Mesenteric fat pad (tissue), 1 donor: ENCODE data around the gene BCL2L15. TPM values are rescaled to one million over a fixed set of nuclear protein-coding genes. Genes with fewer than 3 reads are reported as not detected.
"Not testable (repeated sequence)": the region's sequence is repeated elsewhere in the genome, so short reads cannot be mapped to it uniquely, and the experiment has no call there.

ENCODE experiments used
- DNase-seq: peaks from one replicate; pipeline ENCODE4 v3.0.0-alpha.2; 2020; ENCODE audit warnings: low spot score
- total RNA-seq: library from RNA; stranded (reverse); fragmentation: NEBNext Ultra II Directional; extraction: Animal tissue kit (Norgen Biotek cat#: 25700); gene quantifications from one replicate; pipeline ENCODE4 v1.2.1, GENCODE V29; 2021
- donor health status: DM: yes; HTN: yes; CAD: no.

Gene BCL2L15
- total RNA-seq, 1 donor from 2014 or later = 0.87 TPM

DNA sequence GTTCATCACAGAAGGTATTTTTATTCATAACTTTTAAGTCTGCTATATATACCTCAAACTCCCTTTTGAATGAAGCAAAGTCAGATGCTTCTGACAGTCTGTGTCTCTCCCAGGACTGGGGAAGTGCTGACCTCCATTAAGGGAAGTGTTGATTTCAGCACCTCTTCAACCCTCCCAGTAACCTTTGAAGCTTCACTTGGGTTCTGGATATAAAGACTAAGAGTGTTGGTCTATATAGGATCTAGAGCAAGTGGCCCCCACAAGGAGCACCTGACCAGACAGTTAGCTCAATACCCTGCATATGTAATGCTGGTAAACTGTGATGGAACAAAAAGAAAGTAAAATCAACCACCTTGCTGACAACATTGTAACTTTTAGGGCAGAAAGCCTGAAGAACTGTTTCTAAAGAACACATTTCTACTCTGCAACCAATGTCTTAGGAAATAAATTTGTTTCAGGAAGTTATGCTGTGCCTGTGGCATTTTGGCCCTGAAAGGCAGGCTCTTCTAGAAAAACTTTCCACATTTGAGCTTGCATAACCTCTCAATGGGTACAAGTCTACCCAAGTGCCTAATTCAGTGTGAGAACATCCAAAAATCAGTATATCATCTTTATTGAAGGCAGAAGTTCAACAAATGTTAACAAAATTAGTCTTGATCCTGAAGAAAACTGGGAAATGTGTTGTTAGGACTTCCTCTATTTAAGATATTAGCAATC is 15.0 kb downstream of the BCL2L15 start:
- DNase-seq = no peak

DNA sequence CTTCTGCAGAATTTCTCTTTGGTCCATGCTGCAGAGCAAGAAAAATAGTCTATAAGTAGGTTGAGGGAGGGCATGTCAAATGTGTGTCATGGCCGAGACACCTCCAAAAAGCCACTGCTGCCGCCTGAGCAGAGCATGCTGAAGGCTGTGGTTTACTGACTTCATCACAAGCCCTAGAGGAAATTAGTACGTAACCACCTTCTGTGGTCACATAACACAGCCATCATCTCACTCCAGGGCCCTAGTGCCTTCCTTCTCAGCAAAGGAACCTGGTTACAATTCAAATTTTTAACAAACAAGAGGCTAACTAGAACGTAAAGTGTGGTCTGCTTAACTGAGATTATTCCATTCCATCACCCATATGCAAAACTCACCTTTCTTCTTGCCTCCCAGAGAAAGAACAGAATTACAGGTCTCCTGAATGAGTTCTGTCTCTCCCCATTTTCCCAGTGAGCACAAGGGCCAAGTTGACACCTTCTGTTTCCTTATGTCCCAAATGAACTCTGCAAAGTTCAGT is 15.7 kb downstream of the BCL2L15 start, which contains the start of gene PTPN22:
Gene PTPN22 (minus strand): TSS at position 116 of the 517 bp plus-strand sequence.
- DNase-seq = no peak

DNA sequence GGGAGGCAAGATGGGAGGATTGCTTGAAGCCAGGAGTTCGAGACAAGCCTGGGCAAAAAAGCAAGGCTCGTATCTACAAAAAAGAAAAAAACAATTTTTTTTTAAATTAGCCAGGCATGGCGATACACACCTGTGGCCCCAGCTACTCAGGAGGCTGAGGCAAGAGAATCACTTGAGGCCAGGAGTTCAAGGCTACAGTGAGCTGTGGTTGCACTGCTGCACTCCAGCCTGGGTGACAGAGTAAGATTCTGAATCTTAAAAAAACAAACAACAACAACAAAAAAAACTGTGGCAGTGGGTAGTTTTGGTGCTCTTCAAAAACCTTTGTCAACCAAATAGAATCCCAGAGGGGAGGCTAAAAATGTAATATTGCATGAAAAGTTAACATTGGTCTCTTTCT is 16.6 kb downstream of the BCL2L15 start:
- DNase-seq = no peak

DNA sequence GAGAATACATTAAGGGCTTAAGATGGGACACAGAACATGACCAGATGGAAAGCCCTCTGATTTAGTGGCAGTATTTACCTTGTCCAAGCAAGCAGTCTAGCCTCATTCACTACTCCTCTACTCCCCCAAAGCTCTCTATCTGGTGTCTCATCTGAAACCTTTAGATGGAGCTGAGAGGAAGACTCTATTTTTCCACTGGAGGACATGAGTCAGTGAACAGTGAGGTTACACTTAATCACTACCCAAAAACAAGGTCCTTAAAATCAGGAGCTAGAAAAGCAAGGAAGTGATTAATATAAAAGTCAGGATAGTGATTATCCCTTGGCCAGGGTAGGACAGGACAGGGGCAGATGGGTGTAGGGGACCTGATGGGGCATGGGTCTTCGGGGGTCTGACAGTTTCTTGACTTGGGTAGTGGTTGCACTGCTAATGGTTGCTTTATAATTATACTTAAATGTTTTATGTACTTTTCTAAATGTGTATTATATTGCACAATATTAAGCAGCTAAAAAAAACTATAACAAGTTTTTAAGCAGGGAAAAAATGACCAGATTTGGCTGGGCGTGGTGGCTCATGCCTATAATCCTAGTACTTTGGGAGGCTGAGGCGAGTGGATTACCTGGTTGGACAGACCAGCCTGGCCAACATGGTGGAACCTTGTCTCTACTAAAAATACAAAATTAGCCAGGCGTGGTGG is 18.8 kb downstream of the BCL2L15 start:
- no peak for DNase-seq

DNA sequence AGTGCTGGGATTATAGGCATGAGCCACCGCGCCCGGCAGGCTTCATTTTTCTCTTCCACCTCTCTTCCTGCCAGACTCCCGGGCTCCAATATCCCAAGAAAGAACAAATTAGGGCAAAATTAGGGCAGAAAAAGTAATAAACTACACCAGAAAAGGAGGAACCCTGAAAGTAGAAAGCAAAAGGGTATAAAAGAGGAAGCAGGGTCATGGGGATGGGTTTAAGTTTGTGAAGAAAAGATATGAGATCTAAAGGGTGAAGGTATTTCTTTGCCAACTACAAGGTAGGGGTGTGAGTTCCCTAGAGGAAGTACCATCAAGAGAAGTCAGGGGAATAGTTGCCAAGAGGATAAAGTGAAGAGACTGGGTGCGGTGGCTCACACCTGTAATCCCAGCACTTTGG is 25.7 kb downstream of the BCL2L15 start:
- no peak for DNase-seq

DNA sequence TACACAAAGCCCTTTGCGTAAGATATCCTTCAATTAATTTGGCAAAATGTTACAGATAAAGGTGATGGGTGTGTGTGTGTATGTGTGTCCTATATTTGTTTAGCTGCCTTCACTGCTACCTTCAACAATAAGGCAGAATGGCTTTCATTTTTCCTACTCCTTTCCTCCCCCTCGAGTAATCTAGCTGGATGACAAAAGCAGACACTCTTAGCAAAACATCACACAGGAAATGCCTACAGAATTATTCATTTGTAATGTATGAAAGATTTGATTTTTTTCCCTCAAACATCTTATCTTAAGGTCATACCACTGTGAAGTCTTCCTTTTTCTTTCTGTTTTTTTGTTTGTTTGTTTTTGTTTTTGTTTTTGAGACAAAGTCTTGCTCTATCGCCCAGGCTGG is 26.5 kb downstream of the BCL2L15 start:
- DNase-seq = no peak

DNA sequence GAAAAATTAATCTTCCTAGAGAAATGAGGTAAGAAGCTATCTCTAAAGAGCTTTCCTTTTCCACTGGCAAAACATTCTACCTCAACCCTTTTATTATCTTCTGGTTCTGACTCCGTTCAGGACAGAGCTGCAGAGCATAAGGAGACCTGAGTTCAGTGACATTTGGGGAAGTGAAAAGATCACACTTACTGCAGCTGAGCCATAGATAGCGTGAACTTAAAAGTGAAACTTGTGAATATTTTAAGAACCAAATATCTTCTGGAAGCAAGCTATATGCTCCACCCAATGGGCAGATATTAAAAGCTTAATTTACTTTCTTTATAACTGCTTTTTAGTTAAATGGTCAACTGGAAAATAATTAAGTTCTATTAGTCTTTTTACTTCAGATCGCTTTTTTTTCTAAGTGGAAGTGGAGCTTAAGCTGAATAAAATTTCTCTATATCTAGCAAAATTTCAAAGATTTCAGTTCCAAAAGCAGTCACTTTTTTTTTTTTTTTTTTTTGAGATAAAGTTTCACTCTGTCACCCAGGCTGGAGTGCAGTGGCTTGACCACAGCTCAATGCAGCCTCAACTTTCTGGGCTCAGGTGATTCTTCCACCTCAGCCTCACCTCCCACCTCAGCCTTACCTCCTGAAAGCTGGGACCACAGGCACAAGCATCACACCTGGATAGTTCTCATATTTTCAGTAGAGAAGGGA is 27.8 kb downstream of the BCL2L15 start:
- no peak for DNase-seq

DNA sequence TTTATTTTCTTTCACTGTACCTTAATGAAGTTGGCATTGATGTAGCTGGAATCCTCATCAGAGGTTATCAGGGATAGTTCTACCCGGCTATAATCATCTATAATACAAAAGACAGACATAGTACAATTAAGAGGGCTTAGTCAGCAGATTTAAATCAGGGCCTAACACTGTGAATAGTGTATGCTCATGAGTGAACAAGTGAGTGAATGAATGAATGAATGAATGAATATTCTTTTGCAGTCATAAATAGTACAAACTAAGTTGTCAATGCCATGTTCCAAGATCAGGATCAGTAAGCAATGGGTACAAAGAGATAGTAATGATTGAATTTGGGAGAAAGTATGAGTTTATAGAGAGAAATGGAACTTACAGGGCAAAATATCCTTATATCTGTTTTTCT is 28.4 kb downstream of the BCL2L15 start:
- DNase-seq = no peak

DNA sequence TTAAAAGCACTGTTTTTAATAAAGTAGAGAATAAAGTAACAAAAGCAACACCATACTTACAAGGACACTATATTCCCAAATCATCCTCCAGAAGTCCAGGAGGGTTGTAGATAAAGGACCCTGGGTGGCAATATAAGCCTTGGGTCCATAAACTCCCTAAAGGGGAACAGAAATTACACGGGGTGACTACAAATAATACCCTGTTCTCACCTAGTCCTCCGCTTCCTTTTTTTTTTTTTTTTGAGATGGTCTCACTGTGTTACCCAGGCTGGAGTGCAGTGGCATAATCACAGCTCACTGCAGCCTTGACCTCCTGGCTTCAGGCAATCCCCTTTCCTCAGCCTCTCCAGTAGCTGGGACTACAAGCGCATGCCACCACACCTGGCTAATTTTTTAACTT is 29.0 kb downstream of the BCL2L15 start:
- DNase-seq = no peak

DNA sequence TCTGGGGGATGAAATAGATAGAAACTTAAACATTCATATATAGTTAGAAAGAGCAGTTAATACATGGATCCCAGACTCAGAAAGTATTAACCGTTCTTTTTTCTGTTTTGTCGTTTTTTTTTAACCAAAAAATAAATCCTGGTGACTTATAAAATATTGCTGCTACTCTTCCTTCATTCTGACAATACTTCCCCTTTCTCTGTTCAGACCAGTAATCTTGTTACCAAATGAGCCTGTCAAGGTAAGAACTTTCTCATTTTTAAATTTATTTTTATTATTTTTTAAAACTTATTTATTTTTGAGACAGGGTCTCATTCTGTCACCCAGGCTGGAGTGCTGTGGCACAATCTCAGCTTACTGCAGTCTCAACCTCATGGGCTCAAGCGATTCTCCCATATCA is 29.6 kb downstream of the BCL2L15 start:
- no peak for DNase-seq

DNA sequence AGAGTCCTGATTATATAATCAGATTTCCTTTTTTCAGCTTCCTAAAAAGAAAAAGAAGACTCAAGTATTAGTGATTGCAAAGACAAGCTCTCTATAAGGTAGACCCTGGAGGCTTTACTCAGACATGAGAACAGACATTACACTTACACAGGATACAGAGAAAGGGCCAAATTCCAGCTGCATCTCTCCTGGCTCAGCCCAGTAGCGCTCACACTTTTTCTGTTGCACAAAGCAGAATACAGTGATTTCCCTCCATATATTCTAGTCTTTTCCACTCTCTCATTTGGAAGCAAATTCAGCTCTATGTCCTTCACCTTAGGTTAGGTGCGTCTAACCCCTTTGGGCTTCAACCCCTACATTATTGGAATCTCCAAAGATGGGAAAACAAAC is 31.0 kb downstream of the BCL2L15 start:
- no peak for DNase-seq

DNA sequence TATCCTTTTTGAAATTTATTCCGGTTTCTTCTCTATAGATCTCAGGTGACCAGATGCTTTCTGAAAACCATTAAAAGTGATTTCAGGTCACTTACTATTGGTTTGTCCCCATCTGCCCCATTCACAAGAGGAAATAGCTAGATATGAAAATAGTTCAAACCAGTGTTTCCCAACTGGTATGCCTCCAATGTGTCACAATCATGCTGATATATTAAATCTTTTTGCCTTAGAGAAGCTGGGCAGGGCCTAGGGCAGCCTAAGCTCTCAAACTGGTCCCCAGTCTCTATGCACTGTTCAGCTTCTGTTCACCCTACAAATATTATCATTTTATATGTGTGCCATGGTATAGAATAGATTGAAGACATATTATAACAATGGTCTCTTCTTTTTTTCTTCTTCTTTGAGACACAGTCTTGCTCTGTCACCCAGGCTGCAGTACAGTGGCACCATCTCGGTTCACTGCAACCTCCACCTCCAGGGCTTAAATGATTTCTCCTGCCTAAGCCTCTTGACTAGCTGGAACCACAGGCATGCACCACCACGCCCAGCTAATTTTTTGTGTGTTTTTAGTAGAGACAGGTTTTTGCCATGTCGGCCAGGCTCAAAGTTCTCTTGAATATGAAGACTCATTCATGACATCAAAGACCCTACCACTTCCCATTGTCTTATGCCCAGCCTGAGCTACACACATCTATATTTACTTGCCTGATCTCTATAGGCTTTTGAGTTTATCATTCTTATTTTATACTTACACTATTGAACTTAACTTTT is 31.6 kb downstream of the BCL2L15 start:
- DNase-seq = no peak

DNA sequence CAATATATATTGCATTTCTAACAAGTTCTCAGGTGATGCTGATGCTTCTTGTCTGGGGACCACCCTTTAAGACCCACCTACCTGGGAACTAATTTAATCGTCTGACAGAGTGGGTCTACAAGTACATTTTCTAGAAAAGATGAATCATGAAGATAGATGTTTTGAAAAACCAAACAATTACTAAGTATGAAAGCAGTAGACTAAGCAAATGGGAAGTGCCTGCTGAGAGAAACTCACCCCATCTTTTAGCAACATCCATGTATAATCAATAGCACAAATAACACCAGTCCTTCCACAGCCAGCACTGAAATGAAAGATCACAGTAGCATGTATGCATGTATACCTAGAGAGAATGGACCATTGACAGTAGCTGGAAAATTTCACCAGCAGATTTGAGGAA is 33.1 kb downstream of the BCL2L15 start:
- no peak for DNase-seq

DNA sequence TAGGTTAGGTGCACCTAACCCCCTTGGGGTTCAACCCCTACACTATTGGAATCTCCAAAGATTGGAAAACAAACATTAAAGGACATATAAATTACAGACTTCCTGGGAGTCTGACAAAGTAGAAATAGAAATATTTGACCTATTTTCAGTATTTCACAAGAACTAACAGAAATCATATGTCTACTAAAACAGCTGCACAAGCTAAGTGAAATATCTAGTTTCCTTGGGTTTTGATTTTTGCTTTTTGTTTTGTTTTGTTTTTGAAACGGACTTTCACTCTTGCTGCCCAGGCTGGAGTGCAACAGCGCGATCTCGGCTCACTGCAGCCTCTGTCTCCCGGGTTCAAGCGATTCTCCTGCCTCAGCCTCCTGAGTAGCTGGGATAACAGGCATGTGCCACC is 34.7 kb downstream of the BCL2L15 start:
- not testable (repeated sequence) for DNase-seq

DNA sequence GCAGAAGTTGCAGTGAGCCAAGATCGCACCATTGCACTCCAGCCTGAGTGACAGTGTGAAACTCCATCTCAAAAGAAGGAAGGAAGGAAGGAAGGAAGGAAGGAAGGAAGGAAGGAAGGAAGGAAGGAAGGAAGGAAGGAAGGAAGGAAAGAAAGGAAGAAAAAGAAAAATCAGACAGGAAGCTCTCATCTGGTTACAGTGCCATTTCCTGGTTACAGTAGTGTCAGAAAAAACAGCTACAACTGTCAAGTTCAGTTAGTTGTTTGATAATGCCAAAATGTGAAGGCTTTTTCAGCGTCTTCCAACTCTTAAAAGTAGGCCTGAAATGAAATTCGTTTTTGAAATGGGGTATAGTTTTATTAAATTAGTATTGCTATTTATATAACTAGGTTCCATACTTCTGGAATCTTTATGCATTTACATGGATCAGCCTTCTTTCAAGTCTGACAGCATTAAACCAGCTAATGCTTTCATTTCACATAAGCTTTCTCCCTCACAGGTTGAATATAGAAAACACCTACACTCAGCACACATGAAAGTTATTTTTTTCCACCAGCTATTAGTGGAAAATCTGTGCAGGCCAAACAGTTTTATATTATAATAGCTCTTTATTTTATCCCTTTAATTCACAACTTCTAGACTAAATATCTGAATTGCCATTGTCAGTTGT is 37.1 kb downstream of the BCL2L15 start:
- no peak for DNase-seq

DNA sequence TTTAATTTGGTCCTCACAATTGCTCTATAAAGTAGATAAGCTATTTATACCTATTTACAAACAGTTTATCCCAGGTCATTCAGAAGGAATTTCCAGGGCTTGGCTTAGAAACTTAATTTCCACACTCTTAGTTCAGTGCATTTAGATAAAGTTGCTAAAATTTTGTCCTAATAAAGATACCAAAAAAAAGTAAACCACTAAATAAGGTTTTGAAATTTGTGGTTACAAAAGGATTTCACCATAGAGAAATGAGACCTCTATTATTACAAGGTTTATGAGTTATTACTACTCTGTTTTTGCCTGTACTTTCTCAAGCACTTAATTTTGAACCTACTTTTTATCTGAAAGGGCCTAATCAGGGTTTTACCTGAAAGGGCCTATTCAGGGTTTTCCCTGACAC is 38.3 kb downstream of the BCL2L15 start:
- no peak for DNase-seq

DNA sequence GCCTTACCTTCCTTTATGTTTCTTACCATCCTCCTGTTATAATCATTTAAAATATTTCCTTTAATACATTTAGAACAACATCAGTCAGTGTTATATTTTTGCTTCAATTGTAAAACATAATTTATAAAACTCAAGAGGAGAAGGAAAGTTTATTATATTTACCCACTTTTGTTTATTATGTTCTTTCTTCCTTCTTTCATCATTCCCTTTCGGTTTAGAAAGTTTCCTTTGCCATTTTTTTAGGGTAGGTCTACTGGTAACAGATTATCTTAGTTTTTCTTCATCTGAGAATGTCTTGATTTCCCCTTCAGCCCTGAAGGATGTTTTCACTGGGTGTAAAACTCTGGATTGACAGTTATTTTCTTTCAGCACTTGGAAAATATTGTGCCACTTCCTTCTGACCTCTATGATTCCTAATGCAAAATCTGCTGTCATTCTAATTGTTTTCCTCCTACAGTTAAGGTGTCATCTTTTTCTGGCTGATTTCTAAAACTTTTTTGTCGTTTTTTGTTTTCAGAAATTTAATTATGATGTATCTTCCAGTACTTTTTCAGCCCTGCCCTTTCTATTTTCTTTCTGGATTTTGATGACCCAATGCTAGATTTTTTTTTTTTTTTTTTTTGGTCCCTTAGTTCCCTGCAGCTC is 40.9 kb downstream of the BCL2L15 start:
- DNase-seq = no peak

DNA sequence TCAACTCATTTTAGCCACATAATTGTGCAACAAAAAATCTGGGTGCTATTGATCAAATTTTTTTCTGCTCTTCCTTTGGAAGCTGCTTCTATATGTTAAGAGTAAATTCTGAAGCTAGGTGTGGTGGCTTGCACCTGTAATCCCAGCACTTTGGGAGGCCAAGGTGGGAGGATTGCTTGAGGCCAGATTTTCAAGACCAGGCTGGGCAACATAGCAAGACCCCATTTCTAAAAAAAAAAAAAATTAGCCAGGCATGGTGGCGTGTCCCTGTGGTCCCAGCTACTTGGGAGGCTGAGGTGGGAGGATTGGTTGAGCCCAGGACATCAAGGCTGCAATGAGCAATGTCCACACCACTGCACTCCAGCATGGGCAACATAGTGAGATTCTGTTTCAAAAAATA is 50.8 kb downstream of the BCL2L15 start:
- no peak for DNase-seq

DNA sequence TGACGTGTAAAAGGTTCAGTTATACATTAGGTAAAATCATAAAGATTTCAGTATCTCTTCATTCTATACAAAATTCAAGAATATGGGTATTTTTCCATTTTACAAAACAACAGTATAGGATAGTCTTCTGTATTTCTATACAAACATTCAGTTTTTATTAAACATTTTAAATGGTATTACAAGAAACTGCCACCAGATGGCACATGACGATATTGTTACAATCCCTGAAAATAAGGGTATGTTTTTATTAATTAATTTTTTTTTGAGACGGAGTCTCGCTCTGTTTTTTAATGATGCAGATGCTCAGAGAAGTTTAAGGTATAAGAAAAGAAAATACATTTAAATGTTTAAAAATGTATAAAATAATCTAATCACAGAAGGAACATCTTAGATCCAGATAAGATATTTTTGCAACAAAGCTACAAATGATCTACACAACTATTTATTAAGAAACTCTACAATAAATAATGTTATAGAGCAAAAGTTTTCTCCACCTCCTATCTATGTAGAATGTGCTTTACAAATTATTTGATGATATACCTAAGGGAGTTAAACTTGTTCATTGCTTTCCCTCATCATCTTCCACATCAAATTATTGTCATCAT is 51.6 kb downstream of the BCL2L15 start:
- no peak for DNase-seq

DNA sequence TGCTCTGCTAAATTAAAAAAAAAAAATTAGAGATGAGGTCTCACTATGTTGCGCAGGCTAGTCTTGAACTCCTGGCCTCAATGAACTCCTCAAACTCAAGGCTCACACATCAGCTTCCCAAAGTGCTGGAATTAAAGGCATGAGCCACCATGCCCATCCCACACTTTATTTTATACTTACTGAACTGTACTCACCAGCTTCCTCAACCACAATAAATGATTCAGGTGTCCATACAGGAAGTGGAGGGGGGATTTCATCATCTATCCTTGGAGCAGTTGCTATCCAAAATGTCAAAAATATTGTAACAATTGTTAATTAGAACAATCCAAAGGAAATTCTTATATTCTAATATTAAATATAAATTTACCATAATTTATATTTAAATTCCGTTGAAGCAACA is 52.7 kb downstream of the BCL2L15 start:
- no peak for DNase-seq
